Endometrial microvascular endothelial cells (primary cell): Measurements from ENCODE around the gene NOS1. TPM values are rescaled to one million over a fixed set of nuclear protein-coding genes. Genes with fewer than 3 reads are reported as not detected.

Experiments
- in situ Hi-C: cut with HindIII; loops from 2 replicates; pipeline ENCODE4 v1.10.0; 2017; ENCODE audit warnings: low sequenced_read_pairs, low pct_unique_long_range_greater_than_20kb; ENCODE audit errors: inconsistent ontology term
- total RNA-seq: library from RNA; depleted of rRNA; stranded (reverse); fragments of >200 nt; gene quantifications from one replicate; pipeline ENCODE4 v1.2.3, GENCODE V29; 2015; ENCODE audit errors: inconsistent ontology term

NOS1 gene
- total RNA-seq, 1 donor from 2014 or later = not detected

DNA sequence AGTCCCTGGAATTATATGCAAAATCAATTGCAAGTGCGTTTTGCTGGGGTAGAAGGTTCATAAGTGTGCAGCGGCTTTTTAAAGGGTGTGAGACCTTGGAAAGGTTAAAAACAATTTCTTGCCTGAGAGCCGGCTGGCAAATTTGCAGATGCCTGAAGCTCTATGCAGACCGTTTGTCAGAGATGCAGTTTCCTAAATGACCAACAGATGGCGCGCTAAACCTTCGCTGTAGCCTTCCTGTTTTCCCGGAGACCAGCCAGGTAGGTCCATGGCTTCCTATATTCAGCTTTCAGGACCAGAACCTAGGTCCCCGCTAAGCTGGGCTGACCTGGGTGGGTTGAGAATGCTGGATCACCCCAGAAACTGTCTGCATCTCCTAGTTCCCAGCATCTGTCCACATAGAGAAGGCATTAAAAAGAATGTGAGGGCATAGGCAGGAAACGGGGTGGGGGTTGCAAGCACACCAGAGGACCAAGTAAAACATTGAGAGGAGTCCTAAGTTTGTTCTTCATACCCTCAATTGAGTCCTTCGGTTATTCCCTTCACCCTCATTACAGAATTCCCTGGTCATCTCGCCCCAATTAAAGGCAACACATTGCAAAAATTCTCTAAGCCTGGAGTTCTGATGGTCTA lies 5.7 kb upstream of the NOS1 start:
- in situ Hi-C loops = no loop called here

DNA sequence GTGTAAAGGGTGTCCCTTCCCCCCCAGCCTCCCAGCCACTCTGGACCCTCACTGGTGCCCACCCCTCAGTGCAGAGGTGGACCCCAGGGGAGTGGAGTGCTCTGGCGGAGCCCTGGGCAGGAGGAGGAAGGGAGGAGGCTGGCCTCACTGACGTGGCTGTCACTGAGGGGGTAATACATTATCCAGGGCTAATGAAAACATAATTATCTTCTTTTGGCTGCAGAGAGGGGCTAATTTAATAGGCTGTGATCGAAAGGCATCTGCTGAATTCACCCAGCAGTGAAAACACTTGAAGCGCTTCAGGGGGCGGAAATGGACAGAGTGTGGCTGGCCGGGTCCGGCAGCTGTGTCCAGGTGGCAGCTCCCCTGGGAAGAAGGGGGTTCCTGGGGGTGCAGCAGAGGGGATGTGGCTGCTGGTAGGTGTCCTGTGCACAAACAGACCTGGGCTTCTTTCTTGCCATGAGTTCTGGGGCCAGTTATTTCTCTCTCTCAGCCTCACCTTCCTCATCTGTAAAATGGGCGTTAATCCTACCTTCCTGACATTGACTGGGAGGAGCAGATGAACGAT lies 3.7 kb upstream of the NOS1 start:
- in situ Hi-C loops = no loop called here

DNA sequence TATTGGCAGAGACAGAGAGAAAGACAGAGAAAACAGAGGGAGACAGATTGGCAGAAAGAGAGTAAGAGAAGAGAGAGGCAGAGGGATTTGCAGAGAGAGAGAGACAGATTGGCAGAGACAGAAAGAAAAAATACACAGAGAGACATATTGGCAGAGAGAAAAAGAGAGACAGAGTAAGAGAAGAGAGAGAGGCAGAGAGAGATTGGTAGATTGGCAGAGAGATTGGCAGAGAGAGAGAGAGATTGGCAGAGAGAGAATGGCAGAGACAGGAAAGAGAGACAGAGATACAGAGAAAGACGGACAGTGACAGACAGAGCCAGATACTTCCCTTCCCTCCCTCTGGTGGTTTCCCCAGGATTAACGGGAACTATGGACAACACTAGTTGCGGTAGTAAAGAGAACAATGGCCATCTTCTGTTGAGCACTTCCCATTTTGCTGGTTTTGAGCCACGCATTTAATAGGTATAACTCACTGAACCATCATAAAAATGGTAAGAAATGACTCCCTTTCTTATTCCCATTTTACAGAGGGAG lies 2.6 kb upstream of the NOS1 start:
- in situ Hi-C loops = no loop called here

DNA sequence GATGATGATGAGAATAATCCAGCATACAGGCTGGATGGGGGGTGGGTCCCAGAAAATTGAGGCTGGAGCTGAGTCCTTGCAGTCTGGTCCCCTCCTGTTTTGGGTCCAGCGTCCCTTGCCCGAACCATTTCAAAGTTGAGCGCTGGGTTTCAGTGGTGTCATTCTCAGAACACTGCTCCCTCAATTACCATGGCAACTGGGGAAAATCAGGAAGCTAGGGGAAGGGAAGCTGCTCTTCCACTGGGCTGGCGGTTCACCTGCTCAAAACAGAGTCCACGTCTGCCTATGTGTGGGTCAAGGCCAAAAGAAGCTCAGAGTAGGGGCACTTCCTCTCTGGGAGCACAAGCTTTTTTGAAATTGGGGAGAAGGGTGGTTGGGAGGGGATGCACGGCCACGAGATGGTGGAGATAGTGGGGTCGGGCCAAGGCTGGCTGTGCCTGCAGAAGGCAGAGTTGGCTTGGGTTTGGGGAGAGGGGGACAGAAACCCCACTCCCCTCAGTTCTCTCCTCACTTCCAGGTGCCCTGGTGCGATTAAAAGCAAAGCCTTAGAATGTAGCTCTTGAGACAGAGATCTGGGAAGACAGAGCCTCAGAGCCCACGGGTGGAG lies 1.7 kb upstream of the NOS1 start:
- in situ Hi-C loops = no loop called here

DNA sequence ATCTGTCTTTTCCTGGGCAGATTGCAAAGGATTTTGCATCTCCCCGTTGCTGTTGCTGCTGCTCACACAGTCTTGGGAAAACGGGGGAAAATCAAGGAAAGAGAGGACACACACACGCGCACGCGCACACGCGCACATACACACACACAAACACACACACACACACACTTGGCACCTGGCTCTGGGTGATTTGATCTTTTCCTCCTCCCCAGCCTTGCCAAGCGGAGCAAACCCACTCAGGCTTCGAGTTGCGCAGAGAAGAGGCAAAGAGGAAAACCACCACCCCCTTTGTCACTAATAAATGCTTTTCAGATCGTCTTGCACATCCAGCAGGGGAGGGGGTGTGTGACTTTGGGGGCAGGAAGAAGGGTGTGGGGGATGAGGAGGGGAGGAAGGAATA lies 965 bp upstream of the NOS1 start:
- in situ Hi-C loops = no loop called here

DNA sequence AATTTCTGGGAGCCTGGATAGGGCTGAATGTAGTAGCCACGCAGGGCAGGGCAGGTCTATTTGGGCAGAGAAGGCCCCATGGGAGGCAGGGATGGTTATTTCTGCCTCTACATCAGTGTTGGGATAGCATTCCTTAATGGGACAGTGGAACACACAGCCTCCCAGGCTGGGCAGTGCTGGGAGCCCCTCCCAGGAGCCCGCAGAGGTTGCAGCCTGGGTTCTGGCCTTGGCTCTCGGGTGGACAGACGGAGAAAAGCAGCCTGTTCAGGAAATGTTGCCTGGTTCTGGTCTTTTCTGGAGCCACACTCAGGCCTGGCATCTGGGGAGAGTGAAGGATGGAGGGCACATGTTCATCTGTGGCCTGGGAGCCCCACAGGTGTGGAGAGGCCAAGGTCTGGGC lies 479 bp upstream of the NOS1 start:
- in situ Hi-C loops = no loop called here

DNA sequence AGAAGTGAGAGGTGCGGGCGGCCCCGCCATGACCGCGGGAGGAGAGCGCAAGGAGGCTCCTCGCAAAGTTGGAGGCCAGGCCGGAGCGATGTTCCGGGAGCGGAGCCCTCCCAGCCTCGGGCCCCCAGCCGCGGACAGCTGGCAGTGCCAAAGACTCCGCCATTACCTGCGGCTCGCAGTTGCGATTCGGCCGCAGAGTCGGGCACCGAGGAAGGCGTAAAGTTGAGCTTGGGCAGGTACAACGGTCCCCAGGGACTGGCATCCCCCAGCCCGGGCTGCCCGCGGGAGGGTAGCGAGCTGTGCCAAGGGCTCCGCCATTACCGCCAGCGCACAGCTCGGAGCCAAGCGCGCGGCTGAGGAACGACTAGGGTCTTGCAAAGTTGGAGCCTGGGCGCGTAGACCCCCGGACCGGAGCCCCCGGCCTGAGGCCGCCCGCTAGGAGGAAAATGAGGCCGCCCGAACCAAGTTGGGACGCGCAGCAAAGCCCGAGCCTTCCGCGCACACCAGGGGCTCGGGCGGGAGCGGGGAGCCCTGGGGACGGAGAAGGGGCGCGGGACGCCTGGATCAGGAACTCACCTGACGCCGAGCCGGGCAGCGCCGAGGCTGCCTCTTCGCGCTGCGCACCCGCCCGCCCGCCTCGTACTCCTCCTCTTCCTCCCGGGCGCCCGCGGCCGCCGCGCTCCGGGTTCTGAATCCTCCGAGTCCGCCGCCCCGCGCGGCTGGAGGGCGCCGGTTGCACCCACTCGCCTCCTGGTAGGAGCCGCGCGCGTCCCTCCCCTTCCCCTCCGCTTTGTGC lies 677 bp downstream of the NOS1 start:
- in situ Hi-C loops = no loop called here

DNA sequence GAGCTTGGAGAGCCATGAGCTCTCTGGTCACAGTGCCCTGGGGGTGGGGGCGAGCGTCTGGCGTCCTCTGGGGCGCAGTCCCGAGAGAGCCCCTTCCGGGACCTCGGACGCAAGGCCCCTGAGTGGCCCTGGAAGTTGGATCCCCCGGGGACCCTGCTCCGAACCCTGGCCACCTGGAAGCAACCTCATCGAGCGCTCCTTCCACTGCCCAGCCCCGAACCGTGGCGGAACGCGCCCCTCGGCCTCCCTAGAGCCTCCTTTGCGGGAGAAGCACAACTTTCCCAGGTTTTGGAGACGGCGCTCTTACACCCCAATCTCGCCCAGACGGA lies 1.2 kb downstream of the NOS1 start:
- in situ Hi-C loops = no loop called here

DNA sequence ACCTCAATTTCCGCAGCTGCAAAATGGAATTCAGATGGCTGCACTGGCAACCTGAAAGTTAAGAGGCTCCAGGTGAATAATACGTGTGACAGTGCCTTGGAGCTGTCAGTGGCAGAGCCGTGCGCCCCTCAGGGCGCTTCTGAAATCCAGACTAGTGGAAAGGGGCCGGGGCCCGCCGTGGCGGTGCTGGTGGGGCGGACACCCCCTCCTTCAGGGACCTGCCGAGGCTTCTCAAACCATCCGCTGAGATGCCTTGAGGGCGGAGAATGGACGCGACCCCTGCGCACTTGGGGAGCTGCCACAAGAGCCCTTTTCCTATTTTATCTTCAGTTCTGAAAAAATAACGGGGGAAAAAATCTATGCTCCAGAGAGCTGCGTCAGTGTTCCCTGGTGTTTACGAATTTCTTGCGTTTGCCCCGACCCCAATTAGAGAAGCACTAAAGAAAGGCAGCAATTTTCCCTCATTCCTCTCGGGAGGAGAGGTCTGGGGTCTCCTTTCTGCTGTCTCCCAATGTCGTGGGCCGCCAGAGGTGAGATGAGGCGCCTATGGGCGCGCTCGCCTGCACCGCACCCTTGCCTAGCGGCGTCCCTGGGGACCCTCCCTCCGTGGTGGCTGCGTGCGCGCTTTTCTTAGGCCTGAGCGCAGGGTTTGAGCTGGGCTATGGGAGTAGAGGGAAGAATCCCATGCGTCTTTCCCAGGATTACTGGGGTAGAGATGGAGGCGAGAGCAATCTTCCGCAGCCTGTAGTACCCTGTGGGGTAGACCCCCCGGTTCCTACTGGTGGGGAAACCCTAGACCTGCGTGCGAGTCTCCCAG lies 2.2 kb downstream of the NOS1 start:
- in situ Hi-C loops = no loop called here

DNA sequence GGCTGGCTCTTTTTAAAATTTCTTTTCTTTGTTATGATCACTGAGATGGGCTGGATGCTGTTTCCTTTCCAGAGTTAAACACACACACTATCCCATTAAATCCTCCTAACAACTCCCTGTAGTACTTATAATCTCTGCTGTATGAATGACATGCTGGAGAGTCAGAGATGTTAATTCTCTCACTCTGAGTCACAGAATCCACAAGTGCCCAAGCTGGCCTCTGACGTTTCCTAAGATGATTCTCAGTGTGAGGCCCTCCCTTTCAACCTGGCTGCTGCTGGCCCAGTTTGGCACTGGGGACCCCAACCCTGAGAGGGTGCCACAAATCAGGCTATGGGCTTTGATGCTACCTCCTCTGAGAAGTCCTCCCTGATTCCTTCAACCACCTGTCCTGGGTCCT lies 5.4 kb downstream of the NOS1 start:
- in situ Hi-C loops = no loop called here

DNA sequence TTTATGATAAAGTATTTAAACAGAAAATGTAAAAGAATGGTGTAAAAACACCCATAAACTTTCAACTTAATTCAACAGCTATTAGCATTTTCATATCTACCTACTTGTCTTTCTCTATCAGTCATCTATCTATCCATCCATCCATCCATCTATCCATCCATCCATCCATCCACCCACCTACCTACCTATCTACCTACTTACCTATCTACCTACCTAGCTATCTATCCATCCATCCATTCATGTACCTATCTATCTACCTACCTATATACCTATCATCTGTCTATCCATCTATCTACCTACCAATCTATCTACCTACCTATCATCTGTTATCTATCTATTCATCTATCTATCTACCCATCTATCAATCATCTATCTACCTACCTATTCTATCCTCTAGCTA lies 8.5 kb downstream of the NOS1 start:
- in situ Hi-C loops = no loop called here

DNA sequence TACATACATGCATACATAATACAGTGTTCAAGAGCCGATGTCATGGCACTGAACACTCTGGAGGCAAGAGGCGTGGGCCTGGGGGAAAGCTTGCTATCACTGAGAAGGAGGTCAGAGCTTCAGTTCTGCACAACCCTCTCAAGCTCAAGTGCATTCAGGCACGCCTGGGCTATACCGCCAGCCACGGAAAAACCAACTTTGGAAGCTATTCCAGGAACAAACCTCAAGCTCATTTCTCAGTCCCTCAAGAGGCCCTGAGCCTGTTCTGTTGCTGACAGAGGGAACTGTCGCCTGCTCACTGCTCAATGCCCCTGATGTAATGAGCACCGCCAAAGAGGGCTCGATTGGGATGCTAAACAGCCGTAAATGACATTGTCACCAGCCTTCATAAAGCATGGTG lies 9.2 kb downstream of the NOS1 start:
- in situ Hi-C loops = no loop called here

DNA sequence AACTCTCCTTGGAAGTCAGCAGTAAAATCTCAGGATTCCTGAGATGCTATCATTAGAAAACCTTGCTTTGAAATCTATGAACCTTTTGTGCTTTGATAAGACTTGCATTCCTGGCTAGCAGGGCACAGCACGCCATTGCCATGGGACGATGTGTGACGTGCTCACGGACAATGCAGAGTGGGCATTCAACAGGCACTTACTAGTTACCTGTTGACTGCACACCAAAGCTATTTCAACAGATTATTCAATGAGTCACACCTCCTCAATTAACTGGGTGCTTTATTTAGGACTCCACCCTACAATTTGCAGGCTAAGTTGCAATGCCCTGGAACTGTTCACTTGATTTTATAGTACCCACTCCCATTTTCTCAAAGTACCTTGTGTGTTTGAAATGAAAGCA lies 11.3 kb downstream of the NOS1 start:
- in situ Hi-C loops = no loop called here

DNA sequence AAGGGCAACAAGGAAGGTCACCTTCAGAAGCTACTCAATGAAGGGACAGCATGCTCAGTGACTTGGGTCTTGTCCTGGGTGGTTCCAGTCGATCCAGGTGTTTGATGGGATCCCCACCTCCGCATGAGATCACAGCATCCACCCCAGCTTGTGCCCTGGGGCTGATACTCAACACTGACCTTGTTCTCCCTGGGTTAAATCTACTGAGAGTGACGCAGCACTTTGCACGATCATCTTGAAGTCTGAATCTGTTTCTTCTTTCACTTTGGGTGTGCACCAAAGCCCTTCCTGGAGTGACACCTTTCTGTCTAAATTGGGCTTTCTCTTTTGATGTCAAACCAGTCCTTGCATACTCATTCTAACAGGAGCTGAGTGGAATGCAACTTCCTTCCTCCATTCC lies 13.8 kb downstream of the NOS1 start:
- in situ Hi-C loops = no loop called here

DNA sequence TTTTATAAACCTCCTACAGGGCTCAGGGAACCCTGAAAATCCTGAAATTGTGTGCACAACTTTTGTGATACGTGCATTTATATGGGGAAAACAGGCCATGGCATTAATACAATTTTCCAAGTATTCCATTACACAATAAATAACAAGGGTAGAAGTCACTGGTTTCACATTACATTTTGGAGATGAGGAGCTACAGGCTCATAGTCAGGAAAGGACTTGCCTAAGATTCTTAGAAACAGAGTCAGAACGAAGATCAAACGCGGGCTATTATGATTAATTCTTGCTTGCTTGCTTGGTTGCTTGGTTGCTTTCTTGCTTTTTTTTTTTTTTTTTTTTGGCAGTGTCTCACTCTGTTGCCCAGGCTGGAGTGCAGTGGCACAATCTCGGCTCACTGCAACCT lies 16.7 kb downstream of the NOS1 start:
- in situ Hi-C loops = no loop called here

DNA sequence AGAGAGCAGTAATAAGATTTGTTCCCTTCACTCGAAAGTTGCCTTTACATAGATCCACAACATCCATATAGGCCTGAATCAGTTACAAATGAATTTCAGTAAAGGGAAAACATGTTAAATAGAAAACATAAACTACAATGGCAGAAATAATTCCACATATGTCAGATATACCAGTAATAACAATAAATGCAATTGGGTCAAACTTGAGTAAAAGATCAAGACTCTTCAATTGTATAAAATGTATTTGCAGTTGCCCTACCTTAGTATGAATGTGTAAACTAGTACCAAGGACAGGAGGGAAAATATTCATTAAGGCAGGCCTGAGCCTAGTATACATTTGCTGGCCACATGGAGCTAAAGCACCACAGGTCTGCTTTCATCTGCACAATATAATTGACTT lies 17.6 kb downstream of the NOS1 start:
- in situ Hi-C loops = no loop called here

DNA sequence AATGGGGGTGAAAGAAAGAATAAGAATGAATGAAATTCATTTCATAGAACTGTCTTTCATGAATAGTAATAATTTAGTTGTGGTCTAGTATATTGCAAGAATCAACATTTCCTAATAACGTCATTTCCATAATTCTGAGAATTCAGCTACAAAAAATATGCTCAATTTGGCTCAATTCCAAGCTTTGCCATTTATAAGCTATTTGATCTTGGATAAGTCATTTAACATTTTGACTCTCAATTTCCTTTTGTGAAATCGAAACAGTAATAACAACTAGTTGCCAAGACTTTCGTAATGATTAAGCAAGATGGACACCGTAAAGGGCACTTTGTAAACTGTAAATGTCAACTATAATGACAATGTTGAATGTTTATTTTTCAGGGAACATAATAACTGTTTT lies 18.1 kb downstream of the NOS1 start:
- in situ Hi-C loops = no loop called here

DNA sequence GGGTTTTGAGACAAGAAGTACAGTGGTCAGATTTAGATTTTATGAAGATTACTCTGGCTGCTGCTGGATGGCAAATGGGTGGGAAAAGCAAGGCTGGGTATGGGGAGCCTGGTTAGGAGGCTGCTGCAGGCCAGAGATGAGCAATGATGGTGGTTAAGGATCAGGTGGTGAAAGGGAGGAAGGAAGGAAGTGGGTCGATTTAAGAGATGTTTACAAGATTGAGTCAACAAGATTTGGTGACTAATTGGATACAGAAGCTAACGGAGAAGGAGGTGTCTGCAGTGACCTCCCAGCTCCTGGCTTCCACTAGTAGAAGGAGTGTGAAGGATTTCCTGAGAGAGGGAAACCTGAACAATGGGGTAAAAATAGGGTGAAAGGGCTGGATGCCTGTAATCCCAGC lies 18.7 kb downstream of the NOS1 start:
- in situ Hi-C loops = no loop called here

DNA sequence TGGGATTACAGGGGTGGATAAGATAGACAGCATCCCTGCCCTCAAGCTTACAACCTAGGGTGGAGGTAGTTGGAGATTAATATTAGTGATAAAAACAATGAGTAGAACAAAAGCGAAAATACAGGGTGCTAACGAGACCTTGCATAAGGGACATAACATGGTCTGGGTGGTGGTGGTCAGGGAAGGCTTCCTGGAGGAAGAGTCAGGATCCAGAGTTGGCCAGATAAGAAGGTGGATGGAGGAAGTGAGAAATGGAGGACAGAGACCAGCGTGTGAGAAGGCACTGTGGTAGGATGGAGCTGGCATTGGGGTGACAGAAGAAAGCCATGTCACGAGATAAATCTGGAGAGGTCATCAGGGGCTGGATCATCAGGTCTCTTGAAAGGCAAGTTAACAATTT lies 19.2 kb downstream of the NOS1 start:
- in situ Hi-C loops = no loop called here
